ENCODE results near the gene GARS1. TPM values are rescaled to one million over a fixed set of nuclear protein-coding genes. Genes with fewer than 3 reads are reported as not detected.

Gene GARS1
- total and polyA plus RNA-seq, 2 experiments from 2014 or later: 313 to 471 TPM

DNA sequence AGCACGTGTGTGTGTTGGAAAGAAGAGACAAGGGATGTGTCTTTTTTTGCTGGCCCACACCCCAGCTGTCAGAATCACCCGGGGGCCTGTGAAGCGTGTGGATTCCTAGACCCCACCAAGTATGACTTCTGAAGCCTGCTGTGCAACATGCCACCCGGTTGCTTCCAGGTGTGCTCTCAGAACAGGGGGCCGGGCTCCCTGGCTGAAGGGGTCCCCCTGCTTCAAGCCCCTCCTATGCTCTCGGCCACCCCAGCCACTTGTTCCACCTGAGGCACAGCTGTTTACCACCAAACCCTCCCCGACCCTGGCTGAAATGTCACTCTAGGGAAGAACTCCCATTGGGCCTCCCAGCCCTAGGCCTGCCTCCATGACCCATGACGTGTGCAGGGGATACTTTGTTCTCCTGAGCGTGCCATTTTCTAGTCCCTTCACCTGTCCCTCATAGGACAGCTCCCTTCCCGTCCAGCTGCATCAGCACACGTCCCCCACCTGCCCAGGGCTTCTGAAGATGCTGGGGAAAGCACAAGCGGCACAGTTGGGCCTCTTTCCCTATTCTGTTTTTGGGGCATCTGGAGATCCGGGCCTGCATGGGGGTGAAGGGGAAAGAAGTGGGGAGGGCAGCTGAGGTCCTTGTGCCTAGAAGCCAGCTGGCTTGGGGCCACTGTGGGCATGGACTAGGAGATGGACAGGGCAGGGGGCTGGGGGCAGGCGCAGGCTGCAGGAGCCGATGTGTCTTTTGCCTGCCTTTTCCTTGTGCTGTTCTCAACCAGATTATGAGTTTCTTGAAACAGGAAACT lies 54.3 kb downstream of the GARS1 start:
- Histone ChIP-seq H2AFZ (no peak overlapping the region), H3K36me3 (ENCODE audit: low read depth) (peaks cover 28% of the 10 kb centered on the region; the same call in 1 of the 2 replicates), H4K20me1 (ENCODE audit: insufficient read depth) (no peaks in the 10 kb centered on the region), H3K9me3 (ENCODE audit: low read depth) (no peaks in the 10 kb centered on the region), H3K4me3 (no peak overlapping the region), H3K27ac (no peak overlapping the region), H3K9ac (no peak overlapping the region), H3F3A (ENCODE audit: insufficient read depth) (peaks cover 33% of the 10 kb centered on the region), H3K79me2 (ENCODE audit: insufficient read depth) (peaks cover 11% of the 10 kb centered on the region), H3K4me2 (ENCODE audit: unreplicated experiment) (no peak overlapping the region), H3K27me3 (replicated peaks; ENCODE audit: insufficient read depth) (no peaks in the 10 kb centered on the region), H3K9me2 (ENCODE audit: insufficient read depth) (no peaks in the 10 kb centered on the region), H3K4me1 (ENCODE audit: insufficient read depth) (no peaks in the 10 kb centered on the region)
- TF ChIP-seq EZH2 (IDR thresholded peaks at IDR 0.05; ENCODE audit: insufficient read depth, poor library complexity, severe bottlenecking) (no peak), EZH2phosphoT487 (IDR thresholded peaks at IDR 0.05; ENCODE audit: insufficient read depth, low read depth) (no peak)
- in situ Hi-C loops (cut with MboI): no loop called here
- WGBS, 2 experiments (ENCODE audit: low coverage in 1 of 2, low lambda C conversion rate in 2 of 2, missing lambda C conversion rate in 2 of 2): 85 to 89% methylated on average over 14 to 15 of the region's 15 CpGs
- DNase-seq: no peak

DNA sequence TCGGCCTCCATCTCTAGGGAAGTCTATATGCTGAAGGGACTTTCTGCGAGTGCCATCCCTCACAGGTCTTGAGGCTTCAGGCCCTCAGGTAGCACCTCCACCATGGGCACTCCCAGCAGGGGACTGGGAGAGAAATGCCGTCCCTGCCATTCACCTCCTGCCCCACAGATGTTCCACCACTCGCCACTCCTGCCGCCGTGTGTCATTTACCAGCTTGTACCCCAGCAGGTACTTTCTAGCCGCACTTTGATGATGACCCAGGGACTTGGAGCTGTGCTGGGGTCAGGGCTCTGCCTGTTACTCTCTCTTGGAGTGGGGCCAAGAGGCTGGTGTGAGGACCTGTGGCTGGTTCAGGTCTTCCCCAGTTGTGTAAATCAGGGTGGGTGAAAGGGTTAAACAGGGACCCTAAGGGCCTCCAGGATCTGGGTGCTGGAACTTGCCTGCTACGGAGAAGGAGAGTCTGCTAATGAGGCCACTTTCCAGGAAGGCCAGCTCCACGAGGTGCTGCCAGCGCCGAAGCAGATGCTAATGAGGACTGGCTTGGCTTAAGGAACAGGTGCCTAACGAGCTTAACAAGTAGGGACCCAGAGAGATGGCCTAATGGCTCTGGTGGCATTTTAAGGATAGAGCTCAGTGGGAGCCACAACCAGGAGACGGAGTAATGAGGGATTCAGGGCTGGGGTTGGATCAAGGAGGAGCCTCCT lies 55.2 kb downstream of the GARS1 start:
- Histone ChIP-seq H3K9ac (no peak overlapping the region), H4K20me1 (ENCODE audit: insufficient read depth) (no peaks in the 10 kb centered on the region), H3K27ac (no peak overlapping the region), H3K9me2 (ENCODE audit: insufficient read depth) (no peaks in the 10 kb centered on the region), H3K27me3 (replicated peaks; ENCODE audit: insufficient read depth) (no peaks in the 10 kb centered on the region), H3K4me3 (no peak overlapping the region), H3K36me3 (ENCODE audit: low read depth) (peaks cover 19% of the 10 kb centered on the region; the same call in 1 of the 2 replicates), H3K4me1 (ENCODE audit: insufficient read depth) (no peaks in the 10 kb centered on the region), H3K79me2 (ENCODE audit: insufficient read depth) (peaks cover 2% of the 10 kb centered on the region; the same call in 1 of the 2 replicates), H2AFZ (no peak overlapping the region), H3K4me2 (ENCODE audit: unreplicated experiment) (no peak overlapping the region), H3K9me3 (ENCODE audit: low read depth) (no peaks in the 10 kb centered on the region), H3F3A (ENCODE audit: insufficient read depth) (peaks cover 23% of the 10 kb centered on the region)
- 62 to 66% methylated on average over 13 of the region's 13 CpGs for WGBS, 2 experiments (ENCODE audit: low coverage in 1 of 2, low lambda C conversion rate in 2 of 2, missing lambda C conversion rate in 2 of 2)
- in situ Hi-C loops (cut with MboI): no loop called here
- TF ChIP-seq EZH2phosphoT487 (IDR thresholded peaks at IDR 0.05; ENCODE audit: insufficient read depth, low read depth) (no peak), EZH2 (IDR thresholded peaks at IDR 0.05; ENCODE audit: insufficient read depth, poor library complexity, severe bottlenecking) (no peak)
- no peak for DNase-seq

DNA sequence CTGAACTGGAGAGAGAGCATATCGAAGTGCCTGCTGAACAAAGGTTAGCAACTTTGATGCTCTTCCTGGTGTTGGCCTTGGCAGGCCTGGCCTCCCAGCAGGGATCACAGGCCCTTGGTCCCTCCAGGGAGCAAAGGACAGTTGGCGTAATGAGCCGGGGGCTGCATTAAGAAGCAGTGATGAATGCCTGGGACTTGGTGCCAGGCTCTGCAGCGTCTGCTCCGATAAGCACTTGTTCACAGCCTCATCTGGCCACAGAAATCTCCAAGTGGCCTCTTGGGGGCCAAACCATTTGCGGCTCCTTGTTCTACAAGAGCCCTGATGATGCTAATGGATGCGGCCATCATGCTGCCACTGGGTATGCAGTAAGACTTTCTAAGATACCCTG lies 55.7 kb downstream of the GARS1 start:
- Histone ChIP-seq H3K27me3 (replicated peaks; ENCODE audit: insufficient read depth) (no peaks in the 10 kb centered on the region), H3K79me2 (ENCODE audit: insufficient read depth) (no peaks in the 10 kb centered on the region), H4K20me1 (ENCODE audit: insufficient read depth) (no peaks in the 10 kb centered on the region), H2AFZ (no peak overlapping the region), H3K4me1 (ENCODE audit: insufficient read depth) (no peaks in the 10 kb centered on the region), H3K4me2 (ENCODE audit: unreplicated experiment) (no peak overlapping the region), H3K4me3 (no peak overlapping the region), H3K9me3 (ENCODE audit: low read depth) (no peaks in the 10 kb centered on the region), H3F3A (ENCODE audit: insufficient read depth) (peaks cover 19% of the 10 kb centered on the region), H3K9ac (no peak overlapping the region), H3K27ac (no peak overlapping the region), H3K9me2 (ENCODE audit: insufficient read depth) (no peaks in the 10 kb centered on the region), H3K36me3 (ENCODE audit: low read depth) (peaks cover 14% of the 10 kb centered on the region; the same call in 1 of the 2 replicates)
- no peak for DNase-seq
- no peak for TF ChIP-seq EZH2 (IDR thresholded peaks at IDR 0.05; ENCODE audit: insufficient read depth, poor library complexity, severe bottlenecking)
- TF ChIP-seq EZH2phosphoT487 (IDR thresholded peaks at IDR 0.05; ENCODE audit: insufficient read depth, low read depth): no peak
- 85% methylated on average over 7 of the region's 7 CpGs for WGBS, 2 experiments (ENCODE audit: low coverage in 1 of 2, low lambda C conversion rate in 2 of 2, missing lambda C conversion rate in 2 of 2)
- in situ Hi-C loops (cut with MboI): no loop called here

DNA sequence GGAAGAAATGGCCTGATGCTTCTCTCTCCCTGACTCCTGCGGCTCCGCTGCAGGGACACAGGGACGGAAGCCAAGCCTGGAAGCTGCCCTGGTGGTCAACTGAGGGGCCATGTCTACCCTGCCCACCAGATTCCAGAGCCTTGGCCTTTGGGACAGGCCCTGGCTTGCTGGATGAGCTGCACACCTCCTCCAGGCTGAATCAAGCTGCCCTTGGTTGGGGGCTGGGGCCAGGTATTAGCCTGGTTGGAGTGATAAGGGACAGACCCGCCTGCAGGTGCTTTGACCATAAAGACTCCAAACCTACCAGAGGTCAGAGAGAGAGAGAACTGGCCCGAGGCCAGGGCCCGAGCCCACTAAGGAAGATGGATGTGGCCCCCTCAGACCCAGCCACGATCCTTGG lies 57.5 kb downstream of the GARS1 start:
- WGBS, 2 experiments (ENCODE audit: low coverage in 1 of 2, low lambda C conversion rate in 2 of 2, missing lambda C conversion rate in 2 of 2): 47 to 48% methylated on average over 7 of the region's 7 CpGs
- Histone ChIP-seq H3K9ac (no peak overlapping the region), H3K79me2 (ENCODE audit: insufficient read depth) (no peaks in the 10 kb centered on the region), H3K36me3 (ENCODE audit: low read depth) (no peaks in the 10 kb centered on the region), H3K9me2 (ENCODE audit: insufficient read depth) (no peaks in the 10 kb centered on the region), H3K9me3 (ENCODE audit: low read depth) (no peaks in the 10 kb centered on the region), H3K4me1 (ENCODE audit: insufficient read depth) (no peaks in the 10 kb centered on the region), H4K20me1 (ENCODE audit: insufficient read depth) (no peaks in the 10 kb centered on the region), H3K27ac (no peak overlapping the region), H3F3A (ENCODE audit: insufficient read depth) (peaks cover 3% of the 10 kb centered on the region; the same call in 1 of the 2 replicates), H3K4me2 (ENCODE audit: unreplicated experiment) (no peak overlapping the region), H3K4me3 (no peak overlapping the region), H3K27me3 (replicated peaks; ENCODE audit: insufficient read depth) (no peaks in the 10 kb centered on the region), H2AFZ (no peak overlapping the region)
- in situ Hi-C loops (cut with MboI): no loop called here
- no peak for DNase-seq
- no peak for TF ChIP-seq EZH2phosphoT487 (IDR thresholded peaks at IDR 0.05; ENCODE audit: insufficient read depth, low read depth)
- TF ChIP-seq EZH2 (IDR thresholded peaks at IDR 0.05; ENCODE audit: insufficient read depth, poor library complexity, severe bottlenecking): no peak
